TTC549 (cell line): ENCODE data around the gene ANKRD18A.

Experiments
- FAIRE-seq: peaks from 2 replicates; lab custom pipeline; 2012; peaks lifted over from hg19 to GRCh38; lab: Jason Lieb, UNC

Gene ANKRD18A

DNA sequence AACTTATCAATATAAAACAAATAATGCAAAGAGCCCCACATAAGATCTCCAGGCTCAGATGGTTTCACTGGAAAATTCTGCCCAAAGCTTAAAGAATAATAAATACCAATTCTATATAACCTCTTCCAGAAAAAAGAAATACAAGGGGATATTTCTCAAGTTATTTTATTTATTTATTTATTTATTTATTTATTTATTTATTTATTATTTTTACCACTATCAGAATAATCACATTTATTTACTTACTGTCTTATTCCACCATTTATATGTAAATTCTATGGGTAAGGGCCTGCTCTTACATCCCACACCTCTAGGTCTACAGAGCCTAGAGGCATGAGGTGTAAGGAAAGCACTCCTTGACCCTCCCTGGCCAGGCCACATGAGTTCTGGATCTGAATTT, 91.1 kb downstream of the ANKRD18A start:
- FAIRE-seq = no peak

- FAIRE-seq = no peak
Observed at GRCh38 chr9:38527503-38527902, 92.9 kb downstream of the ANKRD18A start.

- FAIRE-seq = no peak
Observed at GRCh38 chr9:38526591-38526990, 93.8 kb downstream of the ANKRD18A start.

DNA sequence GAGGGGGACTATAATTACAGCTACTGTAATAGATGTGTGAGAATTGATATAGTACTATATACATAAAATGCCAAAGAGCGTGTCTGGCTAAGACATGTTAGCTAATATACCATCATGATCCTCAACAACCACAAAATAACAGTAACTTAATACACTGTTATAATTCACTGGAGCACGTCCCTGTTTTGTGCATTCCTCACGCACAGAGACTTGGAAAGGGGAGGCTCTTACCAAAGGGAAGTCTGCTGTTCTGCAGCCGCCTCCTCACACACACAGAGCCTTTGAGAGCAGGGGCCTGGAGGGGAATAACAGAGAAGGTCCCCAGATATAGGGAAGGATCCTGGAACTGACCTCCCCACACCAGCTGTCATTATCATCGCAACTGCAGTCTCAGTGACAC, 97.3 kb downstream of the ANKRD18A start:
- FAIRE-seq = no peak

GRCh38 chr9:38521762-38522161, 98.6 kb downstream of the ANKRD18A start:
- FAIRE-seq = no peak
